ENCODE data around the gene GRIN1. TPM values are rescaled to one million over a fixed set of nuclear protein-coding genes. Genes with fewer than 3 reads are reported as not detected.

GRIN1 gene
- total RNA-seq, 1 donor from 2014 or later = 0.53 TPM

- TF ChIP-seq CTCF (IDR thresholded peaks at IDR 0.05; ENCODE audit: insufficient read depth, low read length, severe bottlenecking) = peak; percentile 72
- DNase-seq (ENCODE audit: low read depth) (peak; percentile 80), FAIRE-seq (no peak)
- Histone ChIP-seq H3K36me3 (ENCODE audit: control insufficient read depth, insufficient read depth, low read length) (peaks cover 30% of the 10 kb centered on the region), H3K4me3 (ENCODE audit: low read depth, low read length) (peak within 1 kb of the TSS; percentile 55), H3K27me3 (ENCODE audit: control insufficient read depth, insufficient read depth, low read length) (no peaks in the 10 kb centered on the region)
These were observed 49.7 kb downstream of the GRIN1 start, which contains the start of the genes ANAPC2 and SSNA1 for GRCh38 chr9:137188490-137189296. ANAPC2 (minus strand) TSS chr9:137188560; CDS start chr9:137188532, 28 bp downstream. SSNA1 (plus strand) TSS chr9:137188676; CDS start chr9:137188727, 51 bp downstream.

GRCh38 chr9:137189297-137190295 lies 50.6 kb downstream of the GRIN1 start:
- no peak for DNase-seq (ENCODE audit: low read depth)
- Histone ChIP-seq H3K36me3 (ENCODE audit: control insufficient read depth, insufficient read depth, low read length) (peaks cover 25% of the 10 kb centered on the region), H3K27me3 (ENCODE audit: control insufficient read depth, insufficient read depth, low read length) (no peaks in the 10 kb centered on the region), H3K4me3 (ENCODE audit: low read depth, low read length) (peak overlapping the region; percentile 55)
- no peak for TF ChIP-seq CTCF (IDR thresholded peaks at IDR 0.05; ENCODE audit: insufficient read depth, low read length, severe bottlenecking)
- FAIRE-seq = no peak

GRCh38 chr9:137190315-137190856 lies 51.4 kb downstream of the GRIN1 start:
- Histone ChIP-seq H3K4me3 (ENCODE audit: low read depth, low read length) (no peak overlapping the region), H3K36me3 (ENCODE audit: control insufficient read depth, insufficient read depth, low read length) (peaks cover 21% of the 10 kb centered on the region), H3K27me3 (ENCODE audit: control insufficient read depth, insufficient read depth, low read length) (no peaks in the 10 kb centered on the region)
- DNase-seq (ENCODE audit: low read depth) (no peak), FAIRE-seq (no peak)
- peak; percentile 29 for TF ChIP-seq CTCF (IDR thresholded peaks at IDR 0.05; ENCODE audit: insufficient read depth, low read length, severe bottlenecking)

- H3K36me3 ChIP-seq (ENCODE audit: control insufficient read depth, insufficient read depth, low read length) = peaks cover 17% of the 10 kb centered on the region
- H3K4me3 ChIP-seq (ENCODE audit: low read depth, low read length) = no peak overlapping the region
- no peak for FAIRE-seq
- TF ChIP-seq CTCF (IDR thresholded peaks at IDR 0.05; ENCODE audit: insufficient read depth, low read length, severe bottlenecking) = no peak
- no peaks in the 10 kb centered on the region for H3K27me3 ChIP-seq (ENCODE audit: control insufficient read depth, insufficient read depth, low read length)
- no peak for DNase-seq (ENCODE audit: low read depth)
These were observed 52.3 kb downstream of the GRIN1 start for GRCh38 chr9:137191245-137191644.

GRCh38 chr9:137191691-137192447 lies 52.9 kb downstream of the GRIN1 start:
- H3K27me3 ChIP-seq (ENCODE audit: control insufficient read depth, insufficient read depth, low read length) = no peaks in the 10 kb centered on the region
- no peak for TF ChIP-seq CTCF (IDR thresholded peaks at IDR 0.05; ENCODE audit: insufficient read depth, low read length, severe bottlenecking)

More at GRCh38 chr9:137191691-137192447, 52.9 kb downstream of the GRIN1 start:
- DNase-seq (ENCODE audit: low read depth) (no peak), FAIRE-seq (no peak)
- no peak overlapping the region for H3K4me3 ChIP-seq (ENCODE audit: low read depth, low read length)
- H3K36me3 ChIP-seq (ENCODE audit: control insufficient read depth, insufficient read depth, low read length) = peaks cover 17% of the 10 kb centered on the region
